Activated CD4-positive, alpha-beta T cell treated with anti-CD3 and anti-CD28 coated beads, Interleukin-2, amount 50 U/mL, for 1 hour (primary cell): ENCODE data around the gene TGFBI.

Source experiments
- DNase-seq: peaks from one replicate; pipeline ENCODE4 v3.0.0-alpha.2; 2020

Gene TGFBI

DNA sequence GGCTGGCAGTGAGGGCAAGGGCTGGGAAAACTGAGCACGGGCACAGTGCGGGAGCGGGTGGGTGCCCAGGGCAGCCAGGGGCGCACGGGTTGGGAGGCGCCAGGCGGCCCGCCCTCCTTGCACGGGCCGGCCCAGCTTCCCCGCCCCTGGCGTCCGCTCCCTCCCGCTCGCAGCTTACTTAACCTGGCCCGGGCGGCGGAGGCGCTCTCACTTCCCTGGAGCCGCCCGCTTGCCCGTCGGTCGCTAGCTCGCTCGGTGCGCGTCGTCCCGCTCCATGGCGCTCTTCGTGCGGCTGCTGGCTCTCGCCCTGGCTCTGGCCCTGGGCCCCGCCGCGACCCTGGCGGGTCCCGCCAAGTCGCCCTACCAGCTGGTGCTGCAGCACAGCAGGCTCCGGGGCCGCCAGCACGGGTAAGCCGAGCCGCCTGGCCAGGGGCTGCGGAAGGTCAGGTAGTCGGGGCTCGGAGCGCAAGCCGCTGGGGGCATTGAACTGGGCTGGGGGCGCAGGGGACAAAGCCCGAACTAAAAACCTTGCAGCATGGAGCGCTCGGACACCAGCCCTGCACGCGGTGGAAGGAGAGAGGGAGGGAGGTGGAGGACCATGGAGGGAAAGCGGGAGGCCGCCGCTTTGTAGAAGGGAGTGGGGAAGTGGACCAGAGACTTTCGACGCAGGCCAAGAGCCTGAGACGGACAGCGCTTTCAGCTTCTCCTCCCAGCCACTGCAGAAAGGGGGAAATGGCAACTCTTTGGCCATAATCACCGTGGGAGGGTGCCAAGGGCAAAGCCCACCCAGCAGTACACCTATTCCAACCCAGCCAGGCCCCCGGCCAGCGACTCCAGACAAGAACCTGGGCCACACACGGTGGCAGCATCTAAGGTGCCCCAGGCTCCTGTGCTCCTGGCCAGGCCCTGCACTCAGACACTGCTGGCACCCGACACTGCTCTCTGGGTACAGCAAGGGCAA, at the start of gene TGFBI:
Gene TGFBI, plus strand, starts transcription at position 207 of the 961 bp plus-strand sequence. Its CDS starts 68 bp downstream, at position 275.
- DNase-seq = peak; percentile 15

DNA sequence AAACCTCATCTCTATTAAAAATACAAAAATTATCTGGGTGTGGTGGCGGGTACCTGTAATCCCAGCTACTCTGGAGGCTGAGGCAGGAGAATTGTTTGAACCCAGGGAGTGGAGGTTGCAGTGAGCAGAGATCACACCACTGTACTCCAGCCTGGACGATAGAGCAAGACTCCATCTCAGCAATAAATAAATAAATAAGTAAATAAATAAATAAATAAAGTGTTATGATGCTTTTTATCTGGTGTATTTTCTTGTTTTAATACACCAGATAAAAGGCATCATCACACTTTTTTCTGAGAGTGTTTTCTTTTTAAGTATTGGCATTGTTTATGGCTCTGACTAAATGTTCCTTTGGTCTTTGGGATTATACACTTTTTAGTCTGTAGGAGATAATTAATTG, 49.8 kb upstream of the TGFBI start:
- no peak for DNase-seq

DNA sequence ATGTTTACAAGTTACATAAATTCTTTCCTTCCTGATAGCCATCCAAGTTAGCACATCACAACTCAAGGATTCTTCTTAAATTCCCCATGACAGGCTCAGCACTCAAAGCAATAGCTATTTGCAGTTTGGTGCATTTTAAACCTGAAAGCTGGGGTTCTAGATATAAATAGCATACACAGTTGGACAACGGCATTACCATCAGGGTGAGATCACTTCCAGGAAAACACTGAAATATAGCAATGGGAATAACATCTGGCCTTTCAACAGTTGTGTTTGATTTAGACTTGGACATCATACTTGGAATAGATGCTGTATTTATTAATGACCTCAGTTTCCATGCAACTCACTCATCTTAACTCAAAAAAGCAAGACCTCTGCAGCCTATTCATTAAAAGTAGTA, 49.3 kb upstream of the TGFBI start:
- DNase-seq = no peak

- no peak for DNase-seq
Observed at GRCh38 chr5:135980620-135981019, 48.2 kb upstream of the TGFBI start.

DNA sequence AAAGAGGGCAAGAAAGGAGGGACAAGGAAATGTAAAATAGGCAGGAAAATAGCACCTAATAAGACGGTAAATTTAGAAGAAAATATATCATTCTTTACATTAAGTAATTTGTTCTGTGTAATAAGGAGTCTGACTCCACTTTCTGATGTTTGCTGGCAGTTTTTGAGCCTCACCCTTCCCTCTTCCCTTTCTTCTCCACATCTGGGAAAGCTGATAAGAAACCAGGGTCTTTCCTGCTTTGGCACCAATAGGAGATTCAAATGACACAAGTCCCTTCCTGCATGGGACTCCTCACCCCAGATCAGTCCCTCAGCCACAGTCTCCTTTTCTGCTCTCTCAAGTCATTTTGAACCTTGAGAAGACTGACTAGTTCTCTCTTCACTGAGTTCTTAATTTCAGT, 42.8 kb upstream of the TGFBI start:
- no peak for DNase-seq

- DNase-seq = no peak
Observed at GRCh38 chr5:135986401-135986800, 42.4 kb upstream of the TGFBI start.

DNA sequence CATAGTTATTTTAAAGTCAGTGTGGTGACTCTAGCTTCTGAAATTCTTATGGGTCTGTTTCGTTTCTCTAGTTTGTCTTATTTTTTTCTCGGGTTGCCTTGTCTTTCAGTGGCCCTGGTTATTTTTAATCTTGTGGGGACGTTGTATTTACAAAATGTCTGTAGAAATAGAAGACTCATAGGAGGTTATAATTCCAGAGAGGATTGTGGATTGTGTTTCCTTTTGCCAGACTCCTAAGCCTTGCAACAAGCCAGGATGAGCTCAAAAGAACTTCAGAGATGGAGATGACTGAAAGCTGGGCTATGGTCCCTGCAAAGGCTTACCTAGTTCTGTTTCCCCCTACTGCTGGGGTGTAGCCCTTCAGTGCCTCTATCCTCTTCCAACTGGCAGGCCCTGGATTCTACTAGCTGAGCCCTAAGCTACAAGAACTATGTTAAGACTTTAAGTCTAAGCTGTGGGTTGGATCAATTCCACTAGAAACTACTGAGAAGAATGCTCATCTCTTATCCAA, 41.8 kb upstream of the TGFBI start:
- no peak for DNase-seq

DNA sequence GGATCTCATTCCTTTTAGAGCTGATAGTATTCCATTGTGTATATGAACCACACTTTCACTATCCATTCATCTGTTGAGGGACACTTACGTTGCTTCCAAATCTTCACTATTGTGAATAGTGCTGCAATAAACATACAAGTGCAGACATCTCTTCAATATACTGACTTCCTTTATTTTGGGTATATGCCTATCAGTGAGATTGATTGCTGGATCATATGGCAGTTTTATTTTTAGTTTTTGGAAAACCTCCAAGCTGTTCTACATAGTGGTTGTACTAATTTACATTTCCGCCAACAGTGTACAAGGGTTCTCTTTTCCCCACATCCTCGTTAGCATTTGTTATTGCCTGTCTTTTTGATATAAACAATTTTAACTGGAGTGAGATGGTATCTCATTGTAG, 40.2 kb upstream of the TGFBI start:
- no peak for DNase-seq

DNA sequence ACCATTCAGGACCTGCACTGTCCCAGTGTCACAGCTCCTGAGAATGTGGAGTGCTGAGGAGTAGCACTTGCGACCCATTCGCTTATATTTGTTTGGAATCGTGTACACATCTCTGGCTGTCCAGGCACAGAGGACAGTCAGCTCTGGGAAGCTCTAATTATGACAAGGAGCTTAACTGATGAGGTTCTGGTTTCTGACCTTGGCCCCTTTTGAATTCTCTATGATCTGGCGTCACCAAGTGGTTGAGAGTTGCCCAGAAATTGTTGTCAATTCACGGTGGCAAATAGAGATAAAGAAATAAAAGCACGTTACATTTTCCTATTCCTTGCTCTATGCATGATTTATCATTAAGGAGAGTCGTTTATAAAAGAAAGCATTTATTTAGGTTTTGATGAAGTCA, 39.1 kb upstream of the TGFBI start:
- no peak for DNase-seq

DNA sequence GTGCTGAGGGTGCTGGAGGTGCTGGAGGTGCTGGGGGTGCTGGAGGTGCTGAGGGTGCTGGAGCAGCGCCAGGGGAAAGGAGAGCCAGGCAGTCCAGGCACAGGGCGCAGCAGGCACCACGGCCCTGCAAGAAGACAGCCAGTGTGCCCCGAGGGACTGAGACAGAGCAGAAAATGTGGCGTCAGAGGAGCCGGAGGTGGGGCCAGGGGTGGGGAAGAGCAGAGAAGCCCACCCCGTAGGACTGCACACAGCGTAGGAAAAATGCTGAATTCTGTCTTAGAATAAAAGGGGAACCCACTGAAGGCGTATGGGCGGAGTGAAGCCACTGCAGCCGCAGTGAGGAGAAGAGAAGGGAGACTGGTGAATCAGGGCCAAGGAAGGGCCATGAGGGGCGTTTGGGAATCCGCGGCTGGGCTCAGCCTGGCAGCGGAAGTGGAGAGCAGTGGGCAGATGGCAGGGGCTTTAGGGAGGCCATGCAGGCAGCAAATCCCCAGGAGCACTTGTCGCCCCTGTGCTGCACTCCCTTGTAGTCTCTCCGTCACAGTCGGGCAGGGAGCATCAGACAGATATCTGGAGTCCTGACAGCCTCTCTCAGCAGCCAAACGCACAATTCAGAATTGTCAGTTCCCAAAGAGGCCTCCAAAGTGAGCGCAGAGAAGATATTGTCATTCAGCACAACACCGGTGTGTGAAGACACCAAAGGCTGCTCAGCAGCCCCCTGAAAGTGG, 38.1 kb upstream of the TGFBI start:
- DNase-seq = no peak

GRCh38 chr5:135991429-135991828, 37.4 kb upstream of the TGFBI start:
- no peak for DNase-seq

DNA sequence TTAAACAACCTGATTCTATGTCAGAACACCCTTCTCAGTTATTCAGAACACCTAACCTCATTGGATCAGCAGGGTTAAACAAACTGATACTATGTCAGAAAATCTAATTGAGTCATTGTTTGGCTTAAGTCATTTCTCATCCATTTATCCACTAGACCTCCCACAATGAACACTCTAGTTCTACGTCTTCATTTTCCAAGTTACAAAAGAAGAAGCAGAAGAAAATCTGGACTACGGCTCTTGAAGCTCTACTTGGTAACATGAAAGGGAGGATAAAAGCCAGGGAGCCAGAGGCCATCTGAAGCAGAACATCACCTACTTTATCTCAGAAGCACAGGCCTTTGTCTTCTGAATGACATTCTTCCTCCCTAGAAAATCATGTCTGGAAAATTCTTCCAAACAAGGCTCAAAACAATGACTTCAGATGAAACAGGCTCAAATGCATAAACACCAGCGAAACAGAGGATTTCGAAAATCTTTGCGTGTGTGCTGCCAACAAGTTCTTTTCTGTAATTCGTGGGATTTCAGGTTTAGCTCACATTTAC, 35.4 kb upstream of the TGFBI start:
- no peak for DNase-seq

GRCh38 chr5:135993880-135994636, 34.7 kb upstream of the TGFBI start:
- no peak for DNase-seq

GRCh38 chr5:135995976-135996375, 32.8 kb upstream of the TGFBI start:
- DNase-seq = no peak

GRCh38 chr5:135996611-135997010, 32.2 kb upstream of the TGFBI start:
- DNase-seq = no peak

- no peak for DNase-seq
Observed at GRCh38 chr5:135997673-135998335, 31.0 kb upstream of the TGFBI start.

DNA sequence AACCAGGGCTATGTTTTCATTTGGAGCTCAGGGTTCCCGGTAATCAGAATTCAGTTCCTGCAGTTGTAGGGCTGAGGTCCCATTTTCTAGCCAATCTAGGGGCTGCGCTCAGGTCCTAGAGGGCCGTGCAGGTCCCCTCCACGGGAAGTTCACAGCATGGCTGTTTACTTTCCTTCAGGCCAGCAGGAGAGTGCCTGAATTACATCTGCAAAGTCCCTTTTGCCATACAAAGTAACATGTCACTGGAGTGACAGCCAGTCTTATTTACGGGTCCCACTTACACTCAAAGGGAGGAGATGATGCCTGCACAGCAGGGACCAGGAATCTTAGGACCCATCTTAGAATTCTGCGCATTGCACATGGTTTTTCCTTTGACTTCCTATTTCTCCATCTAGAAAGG, 29.9 kb upstream of the TGFBI start:
- no peak for DNase-seq

- DNase-seq = no peak
Observed at GRCh38 chr5:135999406-136000139, 29.2 kb upstream of the TGFBI start.

GRCh38 chr5:136000147-136000546, 28.6 kb upstream of the TGFBI start:
- DNase-seq = no peak

DNA sequence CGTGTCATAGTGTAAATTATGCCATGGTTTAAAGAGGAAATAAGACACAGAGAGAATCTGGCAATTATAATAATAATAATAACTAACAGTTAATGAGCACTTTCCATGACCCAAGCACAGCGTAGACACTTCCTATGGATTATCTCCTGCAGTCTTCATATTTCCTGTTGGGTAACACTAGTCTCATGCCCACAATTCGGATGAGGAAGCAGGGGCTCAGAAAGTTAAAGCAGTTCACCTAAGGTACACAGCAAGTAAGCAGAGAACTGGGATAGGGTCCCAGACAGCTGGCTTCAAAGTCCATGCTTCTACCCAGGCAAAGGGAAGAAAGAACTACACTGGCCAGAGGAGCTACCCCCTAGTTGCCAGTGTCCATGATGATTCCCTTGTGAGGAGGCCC, 27.9 kb upstream of the TGFBI start:
- DNase-seq = no peak

DNA sequence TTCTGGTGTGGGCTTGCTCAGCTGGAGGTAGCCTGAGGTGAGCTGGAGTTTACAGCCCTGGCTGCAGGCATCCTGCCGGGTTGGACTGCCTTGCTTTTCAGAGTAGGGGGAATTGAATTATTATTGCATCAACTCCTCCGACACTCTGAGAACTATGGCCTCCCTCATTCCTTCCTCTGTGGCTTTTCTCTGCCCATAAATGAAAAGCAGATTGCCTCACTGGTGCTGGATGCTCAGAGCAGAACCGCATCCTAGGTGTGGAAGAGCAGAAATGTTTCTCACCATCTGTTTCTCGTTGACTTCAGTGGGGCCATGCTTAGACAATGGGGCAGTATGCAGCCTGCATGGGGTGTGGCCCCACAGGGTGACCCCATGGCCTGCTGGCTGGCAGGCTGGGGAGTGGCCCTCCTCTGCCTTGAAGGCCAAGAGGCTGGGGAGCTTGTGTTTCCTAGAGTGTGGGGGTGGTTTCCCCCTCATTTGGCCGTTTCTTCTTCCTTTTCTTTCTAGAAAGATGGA, 27.3 kb upstream of the TGFBI start:
- no peak for DNase-seq
